ENCODE measurements around the gene ANO9.

ANO9 gene

GRCh38 chr11:381501-382072, 60.2 kb downstream of the ANO9 start:
- Histone ChIP-seq H2AFZ (ENCODE audit: low read length) (no peak overlapping the region), H3K9ac (ENCODE audit: low read length) (no peak overlapping the region), H3K36me3 (replicated peaks; ENCODE audit: insufficient read depth, low read length) (no peaks in the 10 kb centered on the region), H3K27me3 (replicated peaks; ENCODE audit: insufficient read depth, low read length) (peaks cover 72% of the 10 kb centered on the region), H3K9me3 (replicated peaks; ENCODE audit: insufficient read depth, low read length) (no peaks in the 10 kb centered on the region), H3K9me2 (replicated peaks; ENCODE audit: insufficient read depth, low read length) (no peaks in the 10 kb centered on the region), H3K79me2 (ENCODE audit: low read length) (no peaks in the 10 kb centered on the region), H4K20me1 (ENCODE audit: insufficient read depth, low read length) (no peaks in the 10 kb centered on the region), H3F3A (ENCODE audit: insufficient read depth, low read length) (no peaks in the 10 kb centered on the region), H3K4me1 (ENCODE audit: low read length) (no peaks in the 10 kb centered on the region), H3K4me3 (ENCODE audit: low read length) (no peak overlapping the region), H3K4me2 (ENCODE audit: low read depth, low read length) (no peak overlapping the region), H3K27ac (ENCODE audit: low read length) (no peak overlapping the region)
- TF ChIP-seq EZH2phosphoT487 (IDR thresholded peaks at IDR 0.05; ENCODE audit: low read length) (no peak), EZH2 (optimal IDR thresholded peaks at IDR 0.05; ENCODE audit: low read depth, low read length) (no peak)
- TF ChIP-seq, protein P1, sequence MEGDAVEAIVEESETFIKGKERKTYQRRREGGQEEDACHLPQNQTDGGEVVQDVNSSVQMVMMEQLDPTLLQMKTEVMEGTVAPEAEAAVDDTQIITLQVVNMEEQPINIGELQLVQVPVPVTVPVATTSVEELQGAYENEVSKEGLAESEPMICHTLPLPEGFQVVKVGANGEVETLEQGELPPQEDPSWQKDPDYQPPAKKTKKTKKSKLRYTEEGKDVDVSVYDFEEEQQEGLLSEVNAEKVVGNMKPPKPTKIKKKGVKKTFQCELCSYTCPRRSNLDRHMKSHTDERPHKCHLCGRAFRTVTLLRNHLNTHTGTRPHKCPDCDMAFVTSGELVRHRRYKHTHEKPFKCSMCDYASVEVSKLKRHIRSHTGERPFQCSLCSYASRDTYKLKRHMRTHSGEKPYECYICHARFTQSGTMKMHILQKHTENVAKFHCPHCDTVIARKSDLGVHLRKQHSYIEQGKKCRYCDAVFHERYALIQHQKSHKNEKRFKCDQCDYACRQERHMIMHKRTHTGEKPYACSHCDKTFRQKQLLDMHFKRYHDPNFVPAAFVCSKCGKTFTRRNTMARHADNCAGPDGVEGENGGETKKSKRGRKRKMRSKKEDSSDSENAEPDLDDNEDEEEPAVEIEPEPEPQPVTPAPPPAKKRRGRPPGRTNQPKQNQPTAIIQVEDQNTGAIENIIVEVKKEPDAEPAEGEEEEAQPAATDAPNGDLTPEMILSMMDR (IDR thresholded peaks at IDR 0.05; ENCODE audit: low read length), result no peak
- DNase-seq, result no peak

GRCh38 chr11:380996-381395, 60.8 kb downstream of the ANO9 start:
- Histone ChIP-seq H3K9me2 (replicated peaks; ENCODE audit: insufficient read depth, low read length) (no peaks in the 10 kb centered on the region), H3K9ac (ENCODE audit: low read length) (no peak overlapping the region), H3K9me3 (replicated peaks; ENCODE audit: insufficient read depth, low read length) (no peaks in the 10 kb centered on the region), H3K79me2 (ENCODE audit: low read length) (no peaks in the 10 kb centered on the region), H3K4me2 (ENCODE audit: low read depth, low read length) (no peak overlapping the region), H4K20me1 (ENCODE audit: insufficient read depth, low read length) (no peaks in the 10 kb centered on the region), H3K4me1 (ENCODE audit: low read length) (no peaks in the 10 kb centered on the region), H3K27ac (ENCODE audit: low read length) (no peak overlapping the region), H3K4me3 (ENCODE audit: low read length) (no peak overlapping the region), H3K27me3 (replicated peaks; ENCODE audit: insufficient read depth, low read length) (peaks cover 66% of the 10 kb centered on the region), H3K36me3 (replicated peaks; ENCODE audit: insufficient read depth, low read length) (no peaks in the 10 kb centered on the region), H2AFZ (ENCODE audit: low read length) (no peak overlapping the region), H3F3A (ENCODE audit: insufficient read depth, low read length) (no peaks in the 10 kb centered on the region)
- no peak for DNase-seq
- no peak for TF ChIP-seq EZH2 (optimal IDR thresholded peaks at IDR 0.05; ENCODE audit: low read depth, low read length)
- TF ChIP-seq EZH2phosphoT487 (IDR thresholded peaks at IDR 0.05; ENCODE audit: low read length), result no peak
- TF ChIP-seq, protein P1 (IDR thresholded peaks at IDR 0.05; ENCODE audit: low read length), result no peak

DNA sequence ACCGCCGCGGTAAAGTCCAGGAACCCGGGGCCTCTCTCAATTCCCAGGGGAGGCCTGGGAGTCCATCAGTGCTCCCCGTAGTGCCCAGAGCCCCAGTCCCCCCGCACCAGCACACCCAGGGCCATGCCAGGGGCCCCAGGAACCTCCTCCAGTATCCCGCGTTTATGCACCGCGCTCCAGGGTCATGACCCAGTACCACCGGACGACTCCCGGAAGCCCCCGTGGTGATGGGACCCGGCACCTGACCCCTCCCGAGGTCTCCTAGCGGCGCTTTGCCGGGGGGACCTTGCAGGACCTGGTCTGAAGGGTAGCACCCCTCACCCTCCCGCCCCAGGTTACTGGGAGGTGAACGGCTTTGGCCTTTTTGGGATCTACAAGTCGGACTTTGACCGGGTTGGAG, 61.3 kb downstream of the ANO9 start:
- no peak overlapping the region for H3K9ac ChIP-seq (ENCODE audit: low read length)
- no peak overlapping the region for H2AFZ ChIP-seq (ENCODE audit: low read length)
- no peak overlapping the region for H3K4me3 ChIP-seq (ENCODE audit: low read length)
- no peaks in the 10 kb centered on the region for H4K20me1 ChIP-seq (ENCODE audit: insufficient read depth, low read length)
- H3K4me2 ChIP-seq (ENCODE audit: low read depth, low read length), result no peak overlapping the region
- H3K4me1 ChIP-seq (ENCODE audit: low read length), result no peaks in the 10 kb centered on the region
- H3K36me3 ChIP-seq (replicated peaks; ENCODE audit: insufficient read depth, low read length), result no peaks in the 10 kb centered on the region
- no peaks in the 10 kb centered on the region for H3F3A ChIP-seq (ENCODE audit: insufficient read depth, low read length)
- no peaks in the 10 kb centered on the region for H3K9me2 ChIP-seq (replicated peaks; ENCODE audit: insufficient read depth, low read length)
- no peaks in the 10 kb centered on the region for H3K9me3 ChIP-seq (replicated peaks; ENCODE audit: insufficient read depth, low read length)
- H3K79me2 ChIP-seq (ENCODE audit: low read length), result no peaks in the 10 kb centered on the region
- H3K27ac ChIP-seq (ENCODE audit: low read length), result no peak overlapping the region
- no peak for DNase-seq
- peaks cover 61% of the 10 kb centered on the region for H3K27me3 ChIP-seq (replicated peaks; ENCODE audit: insufficient read depth, low read length)
- no peak for TF ChIP-seq EZH2phosphoT487 (IDR thresholded peaks at IDR 0.05; ENCODE audit: low read length)
- TF ChIP-seq, protein P1 (IDR thresholded peaks at IDR 0.05; ENCODE audit: low read length), result no peak
- TF ChIP-seq EZH2 (optimal IDR thresholded peaks at IDR 0.05; ENCODE audit: low read depth, low read length), result no peak
